MM.1S (cell line): Measurements from ENCODE around the gene KAT6B.

Experiments
- DNase-seq: peaks from one replicate; pipeline ENCODE4 v3.0.0-alpha.2; 2015
- H2AFZ ChIP-seq: fragments of 300-600 bp; sonication (generic); 2 replicates; pipeline ENCODE4 v1.6.0; 2016; ENCODE audit warnings: antibody characterized with exemption, low read length
- H3F3A ChIP-seq: fragments of 300-600 bp; sonication (generic); 2 replicates; pipeline ENCODE4 v1.6.1; 2016; ENCODE audit warnings: mild to moderate bottlenecking, antibody characterized with exemption, low read length, moderate library complexity, mixed read lengths; ENCODE audit not compliant: insufficient read depth
- H3K27ac ChIP-seq: fragments of 300-600 bp; sonication (generic); 2 replicates; pipeline ENCODE4 v1.5.1; 2016; ENCODE audit warnings: mild to moderate bottlenecking, low read length
- H3K27me3 ChIP-seq: fragments of 300-600 bp; sonication (generic); replicated peaks from 2 replicates; pipeline ENCODE4 v1.6.0; 2016; ENCODE audit warnings: low read length; ENCODE audit not compliant: insufficient read depth
- H3K36me3 ChIP-seq: fragments of 300-600 bp; sonication (generic); replicated peaks from 2 replicates; pipeline ENCODE4 v1.6.1; 2016; ENCODE audit warnings: mild to moderate bottlenecking, low read length, mixed read lengths; ENCODE audit not compliant: insufficient read depth
- H3K4me1 ChIP-seq: fragments of 300-600 bp; sonication (generic); 2 replicates; pipeline ENCODE4 v1.6.1; 2016; ENCODE audit warnings: low read length, mixed read lengths
- H3K4me2 ChIP-seq: fragments of 300-600 bp; sonication (generic); 2 replicates; pipeline ENCODE4 v1.6.0; 2016; ENCODE audit warnings: low read depth, low read length
- H3K4me3 ChIP-seq: fragments of 300-600 bp; sonication (generic); 2 replicates; pipeline ENCODE4 v1.5.1; 2016; ENCODE audit warnings: low read length, mixed read lengths
- H3K79me2 ChIP-seq: fragments of 300-600 bp; sonication (generic); 2 replicates; pipeline ENCODE4 v1.6.1; 2016; ENCODE audit warnings: mixed run types, low read length, mixed read lengths
- H3K9ac ChIP-seq: fragments of 300-600 bp; sonication (generic); 2 replicates; pipeline ENCODE4 v1.6.1; 2016; ENCODE audit warnings: low read length, mixed read lengths
- H3K9me2 ChIP-seq: fragments of 300-600 bp; sonication (generic); replicated peaks from 2 replicates; pipeline ENCODE4 v1.6.1; 2016; ENCODE audit warnings: mild to moderate bottlenecking, low read length, mixed read lengths; ENCODE audit not compliant: insufficient read depth
- H3K9me3 ChIP-seq: fragments of 300-600 bp; sonication (generic); replicated peaks from 2 replicates; pipeline ENCODE4 v1.6.1; 2016; ENCODE audit warnings: mild to moderate bottlenecking, low read length, mixed read lengths; ENCODE audit not compliant: insufficient read depth
- H4K20me1 ChIP-seq: fragments of 300-600 bp; sonication (generic); 2 replicates; pipeline ENCODE4 v1.6.1; 2016; ENCODE audit warnings: mild to moderate bottlenecking, low read length, moderate library complexity, mixed read lengths; ENCODE audit not compliant: insufficient read depth
- EZH2 ChIP-seq: fragments of 300-600 bp; sonication (generic); optimal IDR thresholded peaks from 2 replicates; pipeline ENCODE3; 2017; ENCODE audit warnings: low read depth, mild to moderate bottlenecking, antibody characterized with exemption, low read length, mixed read lengths
- EZH2phosphoT487 ChIP-seq: fragments of 300-600 bp; sonication (generic); IDR thresholded peaks from 2 replicates; pipeline ENCODE4 v1.6.1; 2018; ENCODE audit warnings: antibody characterized with exemption, low read length
- TF ChIP-seq, protein P1 (sequence below): fragments of 300-600 bp; sonication (generic); IDR thresholded peaks from 2 replicates; pipeline ENCODE4 v1.5.1; 2016; ENCODE audit warnings: antibody characterized with exemption, low read length, mixed read lengths

KAT6B gene

DNA sequence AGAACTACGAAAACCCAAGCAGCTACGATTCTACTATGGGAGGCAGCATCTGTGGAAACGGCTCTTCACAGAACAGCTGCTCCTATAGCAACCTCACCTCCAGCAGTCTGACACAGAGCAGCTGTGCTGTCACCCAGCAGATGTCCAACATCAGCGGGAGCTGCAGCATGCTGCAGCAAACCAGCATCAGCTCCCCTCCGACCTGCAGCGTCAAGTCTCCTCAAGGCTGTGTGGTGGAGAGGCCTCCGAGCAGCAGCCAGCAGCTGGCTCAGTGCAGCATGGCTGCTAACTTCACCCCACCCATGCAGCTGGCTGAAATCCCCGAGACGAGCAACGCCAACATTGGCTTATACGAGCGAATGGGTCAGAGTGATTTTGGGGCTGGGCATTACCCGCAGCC lies 203.5 kb downstream of the KAT6B start:
- Histone ChIP-seq H3K27ac (no peak overlapping the region), H4K20me1 (no peaks in the 10 kb centered on the region), H3K4me3 (no peak overlapping the region), H3K27me3 (no peaks in the 10 kb centered on the region), H3K9me2 (no peaks in the 10 kb centered on the region), H3K9me3 (no peaks in the 10 kb centered on the region), H3K4me1 (no peaks in the 10 kb centered on the region), H3F3A (no peaks in the 10 kb centered on the region), H3K4me2 (no peak overlapping the region), H3K36me3 (peaks cover 6% of the 10 kb centered on the region), H3K79me2 (no peaks in the 10 kb centered on the region), H2AFZ (no peak overlapping the region), H3K9ac (no peak overlapping the region)
- no peak for TF ChIP-seq EZH2
- TF ChIP-seq, protein P1, sequence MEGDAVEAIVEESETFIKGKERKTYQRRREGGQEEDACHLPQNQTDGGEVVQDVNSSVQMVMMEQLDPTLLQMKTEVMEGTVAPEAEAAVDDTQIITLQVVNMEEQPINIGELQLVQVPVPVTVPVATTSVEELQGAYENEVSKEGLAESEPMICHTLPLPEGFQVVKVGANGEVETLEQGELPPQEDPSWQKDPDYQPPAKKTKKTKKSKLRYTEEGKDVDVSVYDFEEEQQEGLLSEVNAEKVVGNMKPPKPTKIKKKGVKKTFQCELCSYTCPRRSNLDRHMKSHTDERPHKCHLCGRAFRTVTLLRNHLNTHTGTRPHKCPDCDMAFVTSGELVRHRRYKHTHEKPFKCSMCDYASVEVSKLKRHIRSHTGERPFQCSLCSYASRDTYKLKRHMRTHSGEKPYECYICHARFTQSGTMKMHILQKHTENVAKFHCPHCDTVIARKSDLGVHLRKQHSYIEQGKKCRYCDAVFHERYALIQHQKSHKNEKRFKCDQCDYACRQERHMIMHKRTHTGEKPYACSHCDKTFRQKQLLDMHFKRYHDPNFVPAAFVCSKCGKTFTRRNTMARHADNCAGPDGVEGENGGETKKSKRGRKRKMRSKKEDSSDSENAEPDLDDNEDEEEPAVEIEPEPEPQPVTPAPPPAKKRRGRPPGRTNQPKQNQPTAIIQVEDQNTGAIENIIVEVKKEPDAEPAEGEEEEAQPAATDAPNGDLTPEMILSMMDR = no peak
- no peak for TF ChIP-seq EZH2phosphoT487
- no peak for DNase-seq

DNA sequence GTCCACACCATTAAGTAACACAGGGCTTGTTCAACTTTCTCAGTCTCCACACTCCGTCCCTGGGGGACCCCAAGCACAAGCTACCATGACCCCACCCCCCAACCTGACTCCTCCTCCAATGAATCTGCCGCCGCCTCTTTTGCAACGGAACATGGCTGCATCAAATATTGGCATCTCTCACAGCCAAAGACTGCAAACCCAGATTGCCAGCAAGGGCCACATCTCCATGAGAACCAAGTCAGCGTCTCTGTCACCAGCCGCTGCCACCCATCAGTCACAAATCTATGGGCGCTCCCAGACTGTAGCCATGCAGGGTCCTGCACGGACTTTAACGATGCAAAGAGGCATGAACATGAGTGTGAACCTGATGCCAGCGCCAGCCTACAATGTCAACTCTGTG lies 204.0 kb downstream of the KAT6B start:
- Histone ChIP-seq H3K27ac (no peak overlapping the region), H3K4me1 (no peaks in the 10 kb centered on the region), H3K79me2 (no peaks in the 10 kb centered on the region), H3K4me3 (no peak overlapping the region), H3K4me2 (no peak overlapping the region), H4K20me1 (no peaks in the 10 kb centered on the region), H3K9me3 (no peaks in the 10 kb centered on the region), H3F3A (no peaks in the 10 kb centered on the region), H2AFZ (no peak overlapping the region), H3K36me3 (peaks cover under 1% of the 10 kb centered on the region), H3K9ac (no peak overlapping the region), H3K27me3 (no peaks in the 10 kb centered on the region), H3K9me2 (no peaks in the 10 kb centered on the region)
- no peak for DNase-seq
- TF ChIP-seq EZH2 (no peak), EZH2phosphoT487 (no peak)
- TF ChIP-seq, protein P1 = no peak

DNA sequence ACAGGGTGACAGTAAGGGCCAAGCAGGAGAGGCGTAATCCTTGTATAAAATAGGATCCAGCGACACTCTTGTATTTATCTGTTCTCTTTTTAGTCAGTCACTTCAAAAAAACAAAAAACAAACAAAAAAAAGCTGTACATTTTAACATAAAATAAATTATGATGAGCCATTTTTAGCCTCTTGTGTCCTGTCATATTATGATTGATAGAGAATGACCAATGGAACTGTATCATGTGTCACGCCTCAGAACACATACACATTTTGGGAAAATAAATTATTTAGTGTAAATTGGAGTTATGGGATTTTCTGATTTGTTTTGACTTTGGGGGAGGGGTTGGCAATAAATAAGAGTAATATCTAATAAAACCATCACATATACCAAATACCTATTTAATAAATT lies 205.7 kb downstream of the KAT6B start:
- Histone ChIP-seq H3F3A (no peaks in the 10 kb centered on the region), H3K4me1 (no peaks in the 10 kb centered on the region), H3K9me2 (no peaks in the 10 kb centered on the region), H3K27me3 (no peaks in the 10 kb centered on the region), H3K79me2 (no peaks in the 10 kb centered on the region), H3K9ac (no peak overlapping the region), H2AFZ (no peak overlapping the region), H3K4me3 (no peak overlapping the region), H4K20me1 (no peaks in the 10 kb centered on the region), H3K4me2 (no peak overlapping the region), H3K27ac (no peak overlapping the region), H3K36me3 (no peaks in the 10 kb centered on the region; the same call in none of the 2 replicates), H3K9me3 (no peaks in the 10 kb centered on the region)
- DNase-seq = no peak
- TF ChIP-seq, protein P1 = no peak
- TF ChIP-seq EZH2phosphoT487 = no peak
- TF ChIP-seq EZH2 = no peak
